ENCODE measurements around the gene LMX1B.

DNA sequence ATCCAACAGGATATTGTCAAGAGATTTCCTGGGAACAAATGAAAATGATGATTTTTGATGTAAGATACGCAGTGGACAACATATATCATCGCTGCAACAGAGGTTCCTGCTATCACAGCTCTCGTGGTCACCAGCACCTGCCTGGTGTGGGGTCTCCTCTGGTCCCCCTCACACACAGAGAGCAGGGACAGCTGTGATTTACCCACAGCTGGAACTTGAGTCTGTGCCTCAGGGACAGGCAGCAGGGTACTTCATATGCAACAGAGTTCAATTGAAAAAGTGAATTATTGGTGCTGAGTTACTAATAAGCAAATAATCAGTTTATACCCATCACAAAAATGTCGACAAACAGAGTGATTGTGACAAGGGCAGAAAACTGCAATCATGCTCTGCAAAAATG, 93.4 kb downstream of the LMX1B start:
- TF ChIP-seq GABPA (IDR thresholded peaks at IDR 0.05; ENCODE audit: low read depth) (no peak), POLR2AphosphoS5 (IDR thresholded peaks at IDR 0.05; ENCODE audit: low read depth) (no peak)
- TF ChIP-seq, protein P1, sequence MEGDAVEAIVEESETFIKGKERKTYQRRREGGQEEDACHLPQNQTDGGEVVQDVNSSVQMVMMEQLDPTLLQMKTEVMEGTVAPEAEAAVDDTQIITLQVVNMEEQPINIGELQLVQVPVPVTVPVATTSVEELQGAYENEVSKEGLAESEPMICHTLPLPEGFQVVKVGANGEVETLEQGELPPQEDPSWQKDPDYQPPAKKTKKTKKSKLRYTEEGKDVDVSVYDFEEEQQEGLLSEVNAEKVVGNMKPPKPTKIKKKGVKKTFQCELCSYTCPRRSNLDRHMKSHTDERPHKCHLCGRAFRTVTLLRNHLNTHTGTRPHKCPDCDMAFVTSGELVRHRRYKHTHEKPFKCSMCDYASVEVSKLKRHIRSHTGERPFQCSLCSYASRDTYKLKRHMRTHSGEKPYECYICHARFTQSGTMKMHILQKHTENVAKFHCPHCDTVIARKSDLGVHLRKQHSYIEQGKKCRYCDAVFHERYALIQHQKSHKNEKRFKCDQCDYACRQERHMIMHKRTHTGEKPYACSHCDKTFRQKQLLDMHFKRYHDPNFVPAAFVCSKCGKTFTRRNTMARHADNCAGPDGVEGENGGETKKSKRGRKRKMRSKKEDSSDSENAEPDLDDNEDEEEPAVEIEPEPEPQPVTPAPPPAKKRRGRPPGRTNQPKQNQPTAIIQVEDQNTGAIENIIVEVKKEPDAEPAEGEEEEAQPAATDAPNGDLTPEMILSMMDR (IDR thresholded peaks at IDR 0.05; ENCODE audit: insufficient read depth, low read length): no peak
